Measurements from ENCODE around the gene ASB5.

DNA sequence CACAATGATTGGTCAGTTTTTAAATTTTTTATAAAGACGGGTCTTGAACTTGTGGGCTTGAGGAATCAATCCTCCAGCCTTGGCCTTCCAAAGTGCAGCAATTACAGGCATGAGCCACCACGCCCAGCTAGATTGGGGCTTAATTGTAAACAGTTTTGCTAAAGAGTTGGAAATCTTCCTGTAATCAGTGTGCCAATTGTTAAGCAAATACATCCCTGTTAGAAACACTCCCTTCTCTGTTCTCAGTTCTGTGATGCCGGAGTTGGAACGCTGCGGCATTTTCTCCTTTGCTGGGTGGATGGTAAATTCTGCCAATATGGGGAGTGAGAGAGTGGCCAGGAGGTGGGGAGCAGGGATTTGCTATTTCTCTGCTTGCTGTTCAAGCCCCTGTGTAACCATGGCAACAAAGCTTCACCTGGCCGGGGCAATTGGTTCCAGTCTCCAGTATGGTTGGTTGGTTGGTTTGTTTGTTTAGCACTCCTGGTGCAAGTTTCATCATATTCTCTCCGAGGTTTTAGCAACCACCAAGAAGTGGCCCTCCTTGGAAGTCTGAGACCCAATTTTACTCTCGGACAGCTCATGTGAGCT lies 70.6 kb downstream of the ASB5 start:
- TF ChIP-seq, protein P1, sequence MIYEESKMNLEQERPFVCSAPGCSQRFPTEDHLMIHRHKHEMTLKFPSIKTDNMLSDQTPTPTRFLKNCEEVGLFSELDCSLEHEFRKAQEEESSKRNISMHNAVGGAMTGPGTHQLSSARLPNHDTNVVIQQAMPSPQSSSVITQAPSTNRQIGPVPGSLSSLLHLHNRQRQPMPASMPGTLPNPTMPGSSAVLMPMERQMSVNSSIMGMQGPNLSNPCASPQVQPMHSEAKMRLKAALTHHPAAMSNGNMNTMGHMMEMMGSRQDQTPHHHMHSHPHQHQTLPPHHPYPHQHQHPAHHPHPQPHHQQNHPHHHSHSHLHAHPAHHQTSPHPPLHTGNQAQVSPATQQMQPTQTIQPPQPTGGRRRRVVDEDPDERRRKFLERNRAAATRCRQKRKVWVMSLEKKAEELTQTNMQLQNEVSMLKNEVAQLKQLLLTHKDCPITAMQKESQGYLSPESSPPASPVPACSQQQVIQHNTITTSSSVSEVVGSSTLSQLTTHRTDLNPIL (CRISPR knock-in tag; IDR thresholded peaks at IDR 0.05; ENCODE audit: low read depth): no peak
- TF ChIP-seq, protein P2, sequence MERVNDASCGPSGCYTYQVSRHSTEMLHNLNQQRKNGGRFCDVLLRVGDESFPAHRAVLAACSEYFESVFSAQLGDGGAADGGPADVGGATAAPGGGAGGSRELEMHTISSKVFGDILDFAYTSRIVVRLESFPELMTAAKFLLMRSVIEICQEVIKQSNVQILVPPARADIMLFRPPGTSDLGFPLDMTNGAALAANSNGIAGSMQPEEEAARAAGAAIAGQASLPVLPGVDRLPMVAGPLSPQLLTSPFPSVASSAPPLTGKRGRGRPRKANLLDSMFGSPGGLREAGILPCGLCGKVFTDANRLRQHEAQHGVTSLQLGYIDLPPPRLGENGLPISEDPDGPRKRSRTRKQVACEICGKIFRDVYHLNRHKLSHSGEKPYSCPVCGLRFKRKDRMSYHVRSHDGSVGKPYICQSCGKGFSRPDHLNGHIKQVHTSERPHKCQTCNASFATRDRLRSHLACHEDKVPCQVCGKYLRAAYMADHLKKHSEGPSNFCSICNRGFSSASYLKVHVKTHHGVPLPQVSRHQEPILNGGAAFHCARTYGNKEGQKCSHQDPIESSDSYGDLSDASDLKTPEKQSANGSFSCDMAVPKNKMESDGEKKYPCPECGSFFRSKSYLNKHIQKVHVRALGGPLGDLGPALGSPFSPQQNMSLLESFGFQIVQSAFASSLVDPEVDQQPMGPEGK (CRISPR knock-in tag; IDR thresholded peaks at IDR 0.05; ENCODE audit: borderline replicate concordance): no peak
- TF ChIP-seq ISL1 (CRISPR knock-in tag; IDR thresholded peaks at IDR 0.05): no peak
- no peak for TF ChIP-seq ZNF565 (CRISPR knock-in tag; conservative IDR thresholded peaks at IDR 0.05; ENCODE audit: low read depth)
- TF ChIP-seq RARB (CRISPR knock-in tag; IDR thresholded peaks at IDR 0.05): no peak
- no peak for TF ChIP-seq PPARA (CRISPR knock-in tag; IDR thresholded peaks at IDR 0.05; ENCODE audit: borderline replicate concordance)
- no peak for TF ChIP-seq CSDC2 (CRISPR knock-in tag; IDR thresholded peaks at IDR 0.05)
- TF ChIP-seq TCF4 (CRISPR knock-in tag; IDR thresholded peaks at IDR 0.05; ENCODE audit: borderline replicate concordance): no peak
- TF ChIP-seq ZFP3 (CRISPR knock-in tag; IDR thresholded peaks at IDR 0.05): no peak
